22Rv1 (cell line): Measurements from ENCODE around the gene TAF11L13.

Source experiments
- ZFX ChIP-seq: fragments of 450-650 bp; IDR thresholded peaks from 2 replicates; pipeline ENCODE4 v1.6.1; 2017; ENCODE audit warnings: antibody characterized with exemption, borderline replicate concordance
- TF ChIP-seq, protein P1 (sequence below): fragments of 450-650 bp; IDR thresholded peaks from 2 replicates; pipeline ENCODE4 v1.5.1; 2017; ENCODE audit warnings: mild to moderate bottlenecking

DNA sequence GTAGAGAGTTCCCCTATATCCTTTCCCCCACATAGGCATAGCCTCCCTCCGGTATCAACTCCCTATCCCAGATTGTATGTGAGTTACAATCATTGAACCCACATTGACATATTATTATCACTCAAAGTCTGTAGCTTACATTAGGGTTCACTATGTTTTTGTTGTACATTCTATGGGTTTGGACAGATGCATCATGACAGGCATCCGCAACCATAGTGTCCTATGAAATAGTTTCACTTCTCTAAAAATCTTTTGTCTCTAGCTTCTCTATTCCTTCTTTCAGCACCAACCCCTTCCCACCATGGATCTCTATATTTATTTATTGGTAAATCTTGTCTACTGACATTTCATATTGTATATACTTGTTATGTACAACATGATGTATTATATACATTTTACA lies 33.9 kb downstream of the TAF11L13 start:
- TF ChIP-seq, protein P1, sequence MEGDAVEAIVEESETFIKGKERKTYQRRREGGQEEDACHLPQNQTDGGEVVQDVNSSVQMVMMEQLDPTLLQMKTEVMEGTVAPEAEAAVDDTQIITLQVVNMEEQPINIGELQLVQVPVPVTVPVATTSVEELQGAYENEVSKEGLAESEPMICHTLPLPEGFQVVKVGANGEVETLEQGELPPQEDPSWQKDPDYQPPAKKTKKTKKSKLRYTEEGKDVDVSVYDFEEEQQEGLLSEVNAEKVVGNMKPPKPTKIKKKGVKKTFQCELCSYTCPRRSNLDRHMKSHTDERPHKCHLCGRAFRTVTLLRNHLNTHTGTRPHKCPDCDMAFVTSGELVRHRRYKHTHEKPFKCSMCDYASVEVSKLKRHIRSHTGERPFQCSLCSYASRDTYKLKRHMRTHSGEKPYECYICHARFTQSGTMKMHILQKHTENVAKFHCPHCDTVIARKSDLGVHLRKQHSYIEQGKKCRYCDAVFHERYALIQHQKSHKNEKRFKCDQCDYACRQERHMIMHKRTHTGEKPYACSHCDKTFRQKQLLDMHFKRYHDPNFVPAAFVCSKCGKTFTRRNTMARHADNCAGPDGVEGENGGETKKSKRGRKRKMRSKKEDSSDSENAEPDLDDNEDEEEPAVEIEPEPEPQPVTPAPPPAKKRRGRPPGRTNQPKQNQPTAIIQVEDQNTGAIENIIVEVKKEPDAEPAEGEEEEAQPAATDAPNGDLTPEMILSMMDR, result no peak
- no peak for TF ChIP-seq ZFX
